Measurements from ENCODE around the gene ANGPTL8.

DNA sequence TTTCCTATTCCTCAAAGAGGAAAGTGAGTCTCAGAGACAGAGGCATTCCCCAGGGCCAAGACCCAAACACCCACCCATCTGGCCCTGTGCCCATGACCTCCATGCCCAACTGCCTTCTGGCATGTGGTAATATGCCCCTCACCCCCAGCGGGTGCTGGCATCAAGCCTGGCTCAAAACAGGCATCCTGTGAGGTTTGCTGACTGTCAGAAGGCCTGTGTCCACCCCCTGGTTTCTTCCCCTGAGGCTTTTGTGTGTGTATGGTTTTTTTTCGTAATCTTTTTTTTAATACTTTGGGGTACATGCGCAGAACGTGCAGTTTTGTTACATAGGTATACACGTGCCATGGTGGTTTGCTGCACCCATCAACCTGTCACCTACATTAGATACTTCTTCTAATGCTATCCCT is 34.5 kb upstream of the ANGPTL8 start:
- TF ChIP-seq ZFP3 (CRISPR knock-in tag; IDR thresholded peaks at IDR 0.05), result no peak
- TF ChIP-seq PPARA (CRISPR knock-in tag; IDR thresholded peaks at IDR 0.05; ENCODE audit: borderline replicate concordance), result no peak
- no peak for TF ChIP-seq ZFP30 (CRISPR knock-in tag; IDR thresholded peaks at IDR 0.05)
- no peak for TF ChIP-seq PATZ1 (CRISPR knock-in tag; IDR thresholded peaks at IDR 0.05; ENCODE audit: borderline replicate concordance)
- TF ChIP-seq TOX (CRISPR knock-in tag; IDR thresholded peaks at IDR 0.05; ENCODE audit: borderline replicate concordance), result no peak

All from SK-N-SH treated with all-trans-retinoic acid at 6 μM for 48 hours (cell line).